GM12878 (cell line): ENCODE measurements around the gene FUT6. TPM values are rescaled to one million over a fixed set of nuclear protein-coding genes. Genes with fewer than 3 reads are reported as not detected.

ENCODE experiments used
- ATF2 ChIP-seq: IDR thresholded peaks from 2 replicates; pipeline ENCODE4 v1.6.1; 2012; ENCODE audit warnings: low read length, inconsistent platforms
- ATF3 ChIP-seq: IDR thresholded peaks from 2 replicates; pipeline ENCODE4 v1.6.1; 2011; ENCODE audit warnings: low read depth, mild to moderate bottlenecking, low read length, moderate library complexity, borderline replicate concordance; ENCODE audit errors: extremely low read depth
- CBX3 ChIP-seq: fragments of 200-600 bp; sonication (generic); IDR thresholded peaks from 2 replicates; pipeline ENCODE4 v1.6.1; 2016; ENCODE audit warnings: low read depth, borderline replicate concordance
- ESRRA ChIP-seq: IDR thresholded peaks from 2 replicates; pipeline ENCODE4 v1.6.1; 2012; ENCODE audit warnings: mild to moderate bottlenecking, low read length, improper control_type of control experiment
- FOXM1 ChIP-seq: IDR thresholded peaks from 2 replicates; pipeline ENCODE4 v1.6.1; 2012; ENCODE audit warnings: low read depth, mild to moderate bottlenecking, inconsistent platforms, low read length, moderate library complexity
- MAX ChIP-seq: IDR thresholded peaks from 2 replicates; pipeline ENCODE4 v1.6.1; 2012; ENCODE audit warnings: low read depth, low read length, improper control_type of control experiment
- MXI1 ChIP-seq: fragments of 150-350 bp; IDR thresholded peaks from 2 replicates; pipeline ENCODE4 v1.6.1; 2011; ENCODE audit warnings: low read depth, mild to moderate bottlenecking, inconsistent platforms, low read length, improper control_type of control experiment
- NKRF ChIP-seq: fragments of 450-650 bp; conservative IDR thresholded peaks from 2 replicates; pipeline ENCODE4 v1.6.1; 2017; ENCODE audit warnings: mild to moderate bottlenecking, moderate library complexity
- PKNOX1 ChIP-seq: fragments of 450-650 bp; IDR thresholded peaks from 2 replicates; pipeline ENCODE4 v1.6.1; 2016; ENCODE audit warnings: mild to moderate bottlenecking
- RAD21 ChIP-seq: IDR thresholded peaks from 2 replicates; pipeline ENCODE4 v1.6.1; 2011; ENCODE audit warnings: mild to moderate bottlenecking, low read depth, low read length, moderate library complexity; ENCODE audit not compliant: insufficient read depth
- RELB ChIP-seq: fragments of 450-650 bp; IDR thresholded peaks from 2 replicates; pipeline ENCODE4 v1.6.1; 2017; ENCODE audit warnings: low read depth, mild to moderate bottlenecking, moderate library complexity
- RUNX3 ChIP-seq: IDR thresholded peaks from 2 replicates; pipeline ENCODE4 v1.6.1; 2012; ENCODE audit warnings: low read length, inconsistent platforms
- SMAD1 ChIP-seq: fragments of 450-650 bp; IDR thresholded peaks from 2 replicates; pipeline ENCODE4 v1.6.1; 2018; ENCODE audit warnings: mild to moderate bottlenecking, low read depth; ENCODE audit not compliant: partially characterized antibody
- SMARCA5 ChIP-seq: fragments of 450-650 bp; IDR thresholded peaks from 2 replicates; pipeline ENCODE4 v1.6.1; 2017; ENCODE audit warnings: mild to moderate bottlenecking
- USF2 ChIP-seq: IDR thresholded peaks from 2 replicates; pipeline ENCODE4 v1.6.1; 2011; ENCODE audit warnings: low read depth, low read length, improper control_type of control experiment, borderline replicate concordance
- ZBED1 ChIP-seq: IDR thresholded peaks from 2 replicates; pipeline ENCODE4 v1.6.1; 2016; ENCODE audit warnings: borderline replicate concordance
- ZNF687 ChIP-seq: fragments of 450-650 bp; IDR thresholded peaks from 2 replicates; pipeline ENCODE4 v1.6.1; 2017; ENCODE audit warnings: mild to moderate bottlenecking, moderate library complexity
- polyA plus RNA-seq, 11 experiments: library from polyadenylated mRNA; depleted of rRNA in 4 of 11; unstranded in 6 of 11; stranded (reverse) in 5 of 11; fragments of >200 nt; fragmentation: Nextera tagmentation in 4 of 11; fragmentation: Illumina TruSeq in 1 of 11; extraction: Ambion mirVana in 4 of 11; extraction: Trizol in 1 of 11; gene quantifications; 1 replicate in 1 of 11; 2 replicates in 10 of 11; pipeline versions ENCODE4 v1.2.1 to v1.2.3, GENCODE V29; 2011 to 2016; ENCODE audit warnings: inconsistent platforms in 2 of 11, missing spikeins in 2 of 11, low read depth in 1 of 11
- total RNA-seq, 4 experiments: library from RNA; depleted of rRNA in 3 of 4; stranded (reverse); fragments of >200 nt in 3 of 4; fragmentation: Illumina TruSeq in 1 of 4; extraction: Trizol in 1 of 4; gene quantifications; 2 replicates each; pipeline versions ENCODE4 v1.2.1 to v1.2.3, GENCODE V29; 2013 to 2021

The FUT6 gene
- total and polyA plus RNA-seq, 10 of the 15 experiments (the other 5 are each of a cell fraction or from before 2014, with no cell fraction given) = not detected

GRCh38 chr19:5803752-5804515 is 35.6 kb downstream of the FUT6 start (continued):
- TF ChIP-seq USF2 (no peak), ZBED1 (no peak), CBX3 (no peak), ESRRA (no peak), SMARCA5 (peak; percentile 83), ZNF687 (no peak), ATF3 (no peak), PKNOX1 (no peak), MAX (no peak), RUNX3 (no peak), RELB (no peak), FOXM1 (no peak), SMAD1 (no peak), ATF2 (no peak), RAD21 (peak; percentile 82), NKRF (no peak), MXI1 (peak; percentile 44; the same call in 1 of the 2 replicates)
